IMR-90 (cell line): ENCODE results near the gene ZNF800. TPM values are rescaled to one million over a fixed set of nuclear protein-coding genes. Genes with fewer than 3 reads are reported as not detected.

Source experiments
- ATAC-seq: fragments of 200-7000 bp; cut with Tn5 transposase; 2 replicates; pipeline ENCODE4 v1.9.1; 2020; ENCODE audit warnings: low read depth, mild to moderate bottlenecking, moderate library complexity
- BruUV-seq: library from RNA; stranded (reverse); fragments of 400-500 nt; replicated peaks from 2 replicates; lab custom pipeline; 2021; lab: Mats Ljungman, UMichigan
- CTCF ChIA-PET: fragments of 300-600 bp; formaldehyde crosslinking; extraction: SDS; loops from one replicate; lab custom pipeline; 2021; ENCODE audit warnings: antibody characterized with exemption; lab: Yijun Ruan, JAX
- POLR2A ChIA-PET: fragments of 300-600 bp; sonication (Branson Sonifier 250); formaldehyde crosslinking; loops from one replicate; lab custom pipeline; 2022; ENCODE audit warnings: antibody characterized with exemption; ENCODE audit not compliant: unreplicated experiment; lab: Charles Lee
- DNase-seq: peaks from one replicate; pipeline ENCODE4 v3.0.0; 2013
- H2AFZ ChIP-seq: replicated peaks from 2 replicates; pipeline ENCODE3; 2013; ENCODE audit warnings: low read length, mild to moderate bottlenecking; ENCODE audit not compliant: poor library complexity
- H2AK5ac ChIP-seq: 2 replicates; pipeline ENCODE4 v1.6.1; 2013; ENCODE audit warnings: low read depth, low read length, inconsistent platforms
- H2AK9ac ChIP-seq: replicated peaks from 2 replicates; pipeline ENCODE3; 2013; ENCODE audit warnings: mild to moderate bottlenecking, low read depth, low read length, moderate library complexity; ENCODE audit not compliant: poor library complexity
- H2BK120ac ChIP-seq: 2 replicates; pipeline ENCODE4 v1.6.1; 2013; ENCODE audit warnings: low read depth, low read length, inconsistent platforms
- H2BK15ac ChIP-seq: 3 replicates; pipeline ENCODE4 v1.6.1; 2013; ENCODE audit warnings: low read depth, low read length, inconsistent platforms
- H2BK20ac ChIP-seq: 2 replicates; pipeline ENCODE4 v1.6.1; 2013; ENCODE audit warnings: low read depth, mild to moderate bottlenecking, inconsistent platforms, low read length, moderate library complexity
- H2BK5ac ChIP-seq: 2 replicates; pipeline ENCODE4 v1.6.1; 2013; ENCODE audit warnings: mild to moderate bottlenecking, low read depth, low read length, inconsistent platforms; ENCODE audit not compliant: poor library complexity, severe bottlenecking
- H3K14ac ChIP-seq: replicated peaks from 2 replicates; pipeline ENCODE4 v1.6.1; 2013; ENCODE audit warnings: low read depth, low read length, inconsistent platforms
- H3K18ac ChIP-seq: 2 replicates; pipeline ENCODE4 v1.6.1; 2013; ENCODE audit warnings: low read depth, low read length, control low read depth
- H3K23ac ChIP-seq: 2 replicates; pipeline ENCODE4 v1.6.1; 2013; ENCODE audit warnings: low read depth, low read length, inconsistent platforms
- H3K27ac ChIP-seq: 2 replicates; pipeline ENCODE4 v1.5.1; 2013; ENCODE audit warnings: mild to moderate bottlenecking, control low read depth, low read length; ENCODE audit not compliant: insufficient read depth
- H3K27me3 ChIP-seq: 2 replicates; pipeline ENCODE4 v1.6.1; 2013; ENCODE audit warnings: low read length; ENCODE audit not compliant: control insufficient read depth, insufficient read depth
- H3K36me3 ChIP-seq: 2 replicates; pipeline ENCODE4 v1.6.1; 2013; ENCODE audit warnings: low read length, mixed read lengths; ENCODE audit not compliant: control insufficient read depth, insufficient read depth
- H3K4ac ChIP-seq: 2 replicates; pipeline ENCODE4 v1.6.1; 2013; ENCODE audit warnings: low read depth, low read length, inconsistent platforms
- H3K4me1 ChIP-seq: 2 replicates; pipeline ENCODE4 v1.6.1; 2013; ENCODE audit warnings: low read length, mixed read lengths; ENCODE audit not compliant: control insufficient read depth, insufficient read depth
- H3K4me2 ChIP-seq: 2 replicates; pipeline ENCODE4 v1.6.1; 2013; ENCODE audit warnings: low read depth, mild to moderate bottlenecking, control low read depth, low read length, moderate library complexity
- H3K4me3 ChIP-seq: 2 replicates; pipeline ENCODE4 v1.5.1; 2013; ENCODE audit warnings: low read depth, mild to moderate bottlenecking, control low read depth, low read length, moderate library complexity; ENCODE audit not compliant: insufficient read depth
- H3K56ac ChIP-seq: 2 replicates; pipeline ENCODE4 v1.6.1; 2013; ENCODE audit warnings: low read length, inconsistent platforms; ENCODE audit not compliant: insufficient read depth; ENCODE audit errors: extremely low read depth
- H3K79me1 ChIP-seq, 2 experiments: 2 replicates each; pipeline ENCODE4 v1.6.1; 2013; ENCODE audit warnings: low read length in 2 of 2, inconsistent platforms in 1 of 2, low read depth in 1 of 2
- H3K9ac ChIP-seq: 2 replicates; pipeline ENCODE4 v1.6.1; 2013; ENCODE audit warnings: low read depth, low read length, control low read depth
- H3K9me1 ChIP-seq: 2 replicates; pipeline ENCODE4 v1.6.1; 2013; ENCODE audit warnings: low read length, inconsistent platforms; ENCODE audit not compliant: insufficient read depth
- H3K9me3 ChIP-seq: 2 replicates; pipeline ENCODE4 v1.6.1; 2013; ENCODE audit warnings: low read length; ENCODE audit not compliant: control insufficient read depth, insufficient read depth
- H4K20me1 ChIP-seq: 2 replicates; pipeline ENCODE4 v1.6.1; 2013; ENCODE audit warnings: low read length, inconsistent platforms; ENCODE audit not compliant: insufficient read depth
- H4K5ac ChIP-seq: 2 replicates; pipeline ENCODE4 v1.6.1; 2013; ENCODE audit warnings: mild to moderate bottlenecking, low read depth, low read length, control low read depth
- H4K8ac ChIP-seq, 2 experiments: 2 replicates each; pipeline ENCODE4 v1.6.1; 2013; ENCODE audit warnings: low read depth in 2 of 2, low read length in 2 of 2, control low read depth in 1 of 2, inconsistent platforms in 1 of 2
- H4K91ac ChIP-seq: 2 replicates; pipeline ENCODE4 v1.6.1; 2013; ENCODE audit warnings: low read depth, low read length, inconsistent platforms; ENCODE audit not compliant: insufficient read depth
- BHLHE40 ChIP-seq: fragments of 150-350 bp; IDR thresholded peaks from 2 replicates; pipeline ENCODE4 v1.6.1; 2016; ENCODE audit warnings: mild to moderate bottlenecking, low read depth, low read length
- MAFK ChIP-seq: IDR thresholded peaks from 2 replicates; pipeline ENCODE4 v1.6.1; 2012; ENCODE audit warnings: low read depth, low read length, improper control_type of control experiment
- WGBS, 2 experiments: methylation state at CpG; one replicate each; pipeline versions ENCODE4 v1.1.5 to v1.1.7; 2013; ENCODE audit warnings: missing lambda C conversion rate in 2 of 2; ENCODE audit not compliant: insufficient read length in 1 of 2; ENCODE audit errors: extremely low coverage in 2 of 2; 5-methylcytosine and 5-hydroxymethylcytosine counted together
- dilution Hi-C: fragments of 300-500 bp; cut with HindIII; formaldehyde crosslinking; loops from one replicate; pipeline ENCODE4 v1.14.3; 2018; ENCODE audit warnings: low sequenced_read_pairs; ENCODE audit not compliant: unreplicated experiment
- in situ Hi-C: fragments of 300-500 bp; cut with MboI; formaldehyde crosslinking; loops from 3 replicates; pipeline ENCODE4 v1.14.3; 2019; ENCODE audit warnings: low sequenced_read_pairs, inconsistent platforms, mixed read lengths
- intact Hi-C: fragments of 100-400 bp; cut with micrococcal nuclease; formaldehyde crosslinking; loops from 2 replicates; pipeline ENCODE4 v1.10.0; 2022
- polyA plus RNA-seq, 3 experiments: library from polyadenylated mRNA; depleted of rRNA; stranded (reverse); fragments of >200 nt; gene quantifications; 2 replicates each; pipeline ENCODE4 v1.2.3, GENCODE V29; 2012; ENCODE audit warnings: low replicate concordance in 1 of 3
- total RNA-seq: library from RNA; depleted of rRNA; stranded (reverse); fragments of >200 nt; gene quantifications from 2 replicates; pipeline ENCODE4 v1.2.3, GENCODE V29; 2012

Gene ZNF800
- total and polyA plus RNA-seq, 2 of the 4 experiments (the other 2 are of a cell fraction): 6.9 to 13.1 TPM

- DNase-seq (no peak), ATAC-seq (no peak)
- peaks cover 2% of the 10 kb centered on the region; the same call in 1 of the 2 replicates for H3K27me3 ChIP-seq
- H3K4ac ChIP-seq: no peak overlapping the region
- H2BK20ac ChIP-seq: no peak overlapping the region
- in situ Hi-C loops (no loop called here), dilution Hi-C loops (no loop called here), intact Hi-C loops (no loop called here)
- H2AK5ac ChIP-seq: no peak overlapping the region
- H4K20me1 ChIP-seq: no peaks in the 10 kb centered on the region
- no peak overlapping the region for H2BK15ac ChIP-seq
- H3K56ac ChIP-seq: no peak overlapping the region
- H3K4me3 ChIP-seq: no peak overlapping the region
- no peaks in the 10 kb centered on the region for H3K36me3 ChIP-seq
- no peak overlapping the region for H2BK5ac ChIP-seq
- no peak overlapping the region for H2AK9ac ChIP-seq
- H3K4me1 ChIP-seq: no peaks in the 10 kb centered on the region
- POLR2A ChIA-PET: no interaction called here
- BruUV-seq: no TSS peak
- no peak overlapping the region for H4K91ac ChIP-seq
- no peak overlapping the region for H4K5ac ChIP-seq
- no CpG with 5 or more reads among the region's 1 CpG for WGBS, 2 experiments
- no peak overlapping the region for H2AFZ ChIP-seq
- TF ChIP-seq MAFK: no peak
- TF ChIP-seq BHLHE40: no peak
- no peak overlapping the region for H2BK120ac ChIP-seq
- no peaks in the 10 kb centered on the region for H3K9me1 ChIP-seq
- H3K23ac ChIP-seq: no peak overlapping the region
- no peaks in the 10 kb centered on the region for H3K79me1 ChIP-seq
- no peaks in the 10 kb centered on the region for H3K9me3 ChIP-seq
- no peak overlapping the region for H3K4me2 ChIP-seq
- no peak overlapping the region for H4K8ac ChIP-seq
- H3K14ac ChIP-seq: no peak overlapping the region
- no peak overlapping the region for H3K18ac ChIP-seq
- no peak overlapping the region for H3K9ac ChIP-seq
- CTCF ChIA-PET: no interaction called here
- H3K27ac ChIP-seq: no peak overlapping the region
These were observed 20.8 kb upstream of the ZNF800 start for GRCh38 chr7:127413326-127413725.
